GM23248 (cell line): ENCODE results near the gene CPVL.

Source experiments
- EZH2 ChIP-seq: fragments of 200-600 bp; sonication (generic); IDR thresholded peaks from 2 replicates; pipeline ENCODE4 v1.6.1; 2018; ENCODE audit warnings: antibody characterized with exemption, mild to moderate bottlenecking; ENCODE audit not compliant: insufficient read depth, poor library complexity, severe bottlenecking
- EZH2phosphoT487 ChIP-seq: fragments of 200-600 bp; sonication (generic); IDR thresholded peaks from 2 replicates; pipeline ENCODE4 v1.6.1; 2018; ENCODE audit warnings: antibody characterized with exemption, moderate library complexity, mild to moderate bottlenecking, low read depth; ENCODE audit not compliant: insufficient read depth

GRCh38 chr7:28973591-28973990, 172.7 kb downstream of the CPVL start:
- no peak for TF ChIP-seq EZH2phosphoT487
- TF ChIP-seq EZH2: no peak
